Osteocyte (in vitro differentiated cells): ENCODE data around the gene COL15A1. TPM values are rescaled to one million over a fixed set of nuclear protein-coding genes. Genes with fewer than 3 reads are reported as not detected.
A peak's percentile ranks its signal among the peaks of the same experiment; 100 is the strongest.

Experiments used
- DNase-seq: peaks from one replicate; pipeline ENCODE4 v3.0.0; 2021; ENCODE audit warnings: mixed read lengths; ENCODE audit not compliant: unreplicated experiment; ENCODE audit errors: extremely low spot score
- H3K27ac Mint-ChIP-seq: one replicate; pipeline ENCODE4 v1.8.0; 2021; ENCODE audit warnings: mild to moderate bottlenecking, mixed read lengths; ENCODE audit not compliant: unreplicated experiment
- H3K27me3 Mint-ChIP-seq: one replicate; pipeline ENCODE4 v1.8.0; 2021; ENCODE audit warnings: mixed read lengths; ENCODE audit not compliant: unreplicated experiment
- H3K36me3 Mint-ChIP-seq: one replicate; pipeline ENCODE4 v1.8.0; 2021; ENCODE audit warnings: mixed read lengths; ENCODE audit not compliant: unreplicated experiment
- H3K4me1 Mint-ChIP-seq: one replicate; pipeline ENCODE4 v1.8.0; 2021; ENCODE audit warnings: mixed read lengths; ENCODE audit not compliant: unreplicated experiment
- H3K4me3 Mint-ChIP-seq: one replicate; pipeline ENCODE4 v1.8.0; 2021; ENCODE audit warnings: mild to moderate bottlenecking, moderate library complexity, mixed read lengths; ENCODE audit not compliant: unreplicated experiment
- H3K9me3 Mint-ChIP-seq: one replicate; pipeline ENCODE4 v1.8.0; 2021; ENCODE audit warnings: mixed read lengths; ENCODE audit not compliant: unreplicated experiment
- total RNA-seq: library from RNA; stranded (reverse); gene quantifications from 2 replicates; pipeline ENCODE4 v1.2.1, GENCODE V29; 2021
- TF ChIP-seq, protein P1 (sequence below): fragments of 200-600 bp; sonication (generic); IDR thresholded peaks from 2 replicates; pipeline ENCODE4 v1.5.0; 2021; ENCODE audit warnings: antibody characterized with exemption, mild to moderate bottlenecking, moderate library complexity

The COL15A1 gene
- total RNA-seq, 1 donor from 2014 or later = 0.81 TPM

DNA sequence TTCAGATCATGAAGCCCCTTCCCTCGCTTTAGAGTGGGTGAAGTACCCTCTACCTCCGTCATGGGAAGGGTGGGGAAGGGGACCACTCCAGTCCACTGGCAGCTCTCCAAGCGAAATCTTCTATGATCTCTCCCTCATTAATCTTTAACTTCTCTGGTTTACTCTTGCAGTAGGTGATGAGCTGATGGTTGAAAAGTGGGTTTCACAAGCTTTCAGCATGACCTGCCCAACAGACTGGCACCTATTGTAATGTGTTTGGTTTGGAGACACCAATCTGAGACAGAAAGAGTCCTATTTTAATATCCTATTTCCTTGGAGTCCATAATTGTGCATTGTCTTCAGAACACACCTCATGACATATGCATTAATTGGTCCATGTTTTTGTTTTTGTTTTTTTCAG is 90.4 kb downstream of the COL15A1 start:
- Mint-ChIP-seq H3K27ac (no peak overlapping the region), H3K4me3 (no peak overlapping the region), H3K27me3 (no peaks in the 10 kb centered on the region), H3K36me3 (no peaks in the 10 kb centered on the region), H3K9me3 (peaks cover 8% of the 10 kb centered on the region), H3K4me1 (peaks cover 29% of the 10 kb centered on the region)
- DNase-seq = no peak
- TF ChIP-seq, protein P1, sequence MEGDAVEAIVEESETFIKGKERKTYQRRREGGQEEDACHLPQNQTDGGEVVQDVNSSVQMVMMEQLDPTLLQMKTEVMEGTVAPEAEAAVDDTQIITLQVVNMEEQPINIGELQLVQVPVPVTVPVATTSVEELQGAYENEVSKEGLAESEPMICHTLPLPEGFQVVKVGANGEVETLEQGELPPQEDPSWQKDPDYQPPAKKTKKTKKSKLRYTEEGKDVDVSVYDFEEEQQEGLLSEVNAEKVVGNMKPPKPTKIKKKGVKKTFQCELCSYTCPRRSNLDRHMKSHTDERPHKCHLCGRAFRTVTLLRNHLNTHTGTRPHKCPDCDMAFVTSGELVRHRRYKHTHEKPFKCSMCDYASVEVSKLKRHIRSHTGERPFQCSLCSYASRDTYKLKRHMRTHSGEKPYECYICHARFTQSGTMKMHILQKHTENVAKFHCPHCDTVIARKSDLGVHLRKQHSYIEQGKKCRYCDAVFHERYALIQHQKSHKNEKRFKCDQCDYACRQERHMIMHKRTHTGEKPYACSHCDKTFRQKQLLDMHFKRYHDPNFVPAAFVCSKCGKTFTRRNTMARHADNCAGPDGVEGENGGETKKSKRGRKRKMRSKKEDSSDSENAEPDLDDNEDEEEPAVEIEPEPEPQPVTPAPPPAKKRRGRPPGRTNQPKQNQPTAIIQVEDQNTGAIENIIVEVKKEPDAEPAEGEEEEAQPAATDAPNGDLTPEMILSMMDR = no peak

DNA sequence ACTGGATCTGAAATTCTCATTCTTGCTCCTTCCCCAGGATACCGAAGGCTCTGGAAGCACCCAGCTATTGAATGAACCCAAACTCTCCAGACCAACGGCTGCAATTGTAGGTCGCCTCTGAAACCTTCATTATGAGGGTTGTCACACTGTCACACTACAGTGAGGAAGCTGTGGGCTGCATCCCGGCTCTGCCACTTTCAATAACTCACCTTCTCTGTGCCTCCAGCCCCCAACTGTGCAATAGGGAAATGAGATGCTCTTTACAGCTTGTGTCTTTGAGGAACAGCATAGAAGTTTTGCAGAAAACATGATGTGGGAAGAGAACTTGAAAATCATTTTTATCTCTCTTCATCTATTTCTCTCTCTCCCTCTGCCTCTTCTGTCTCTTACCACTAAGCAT is 91.6 kb downstream of the COL15A1 start:
- Mint-ChIP-seq H3K4me3 (no peak overlapping the region), H3K9me3 (peaks cover 8% of the 10 kb centered on the region), H3K27ac (no peak overlapping the region), H3K27me3 (no peaks in the 10 kb centered on the region), H3K36me3 (no peaks in the 10 kb centered on the region), H3K4me1 (peaks cover 31% of the 10 kb centered on the region)
- TF ChIP-seq, protein P1 = no peak
- no peak for DNase-seq

DNA sequence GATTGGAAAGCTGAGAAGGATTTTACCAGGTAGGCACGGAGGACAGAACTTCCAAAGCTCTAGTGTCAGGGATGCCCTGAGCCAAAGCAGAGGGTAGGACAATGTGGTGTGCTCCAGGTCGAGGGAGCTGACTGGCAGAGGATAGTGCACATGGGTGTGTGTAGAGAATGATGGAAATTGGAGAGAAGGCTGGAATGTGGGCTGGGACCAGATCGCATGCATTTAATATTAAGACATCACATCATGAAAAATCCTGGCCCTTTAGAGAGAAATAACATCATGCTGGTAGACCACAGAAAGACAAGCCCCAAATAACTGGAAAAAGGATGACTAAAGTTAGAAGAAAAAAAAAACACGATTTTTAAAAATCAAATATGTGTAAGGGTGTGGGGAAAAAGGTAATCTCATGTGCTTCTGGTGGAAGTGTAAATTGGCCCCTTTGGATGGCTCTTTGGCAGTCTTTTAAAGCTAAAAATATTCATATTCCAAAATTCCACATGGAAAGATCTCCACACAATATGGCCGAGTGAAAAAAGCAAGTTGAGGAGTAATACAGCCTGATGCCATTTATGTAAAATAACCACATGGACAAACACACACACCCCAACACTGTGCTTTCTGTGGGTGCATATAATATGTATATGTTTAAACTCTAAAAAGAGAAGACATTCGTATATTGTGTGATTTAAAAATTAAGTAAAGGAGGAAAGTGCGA is 94.2 kb downstream of the COL15A1 start:
- H3K9me3 Mint-ChIP-seq = peaks cover 2% of the 10 kb centered on the region
- H3K27ac Mint-ChIP-seq = peak overlapping the region; percentile 46
- H3K4me1 Mint-ChIP-seq = peaks cover 41% of the 10 kb centered on the region
- no peak for DNase-seq
- H3K36me3 Mint-ChIP-seq = no peaks in the 10 kb centered on the region
- no peak overlapping the region for H3K4me3 Mint-ChIP-seq
- H3K27me3 Mint-ChIP-seq = no peaks in the 10 kb centered on the region
- TF ChIP-seq, protein P1 = no peak

DNA sequence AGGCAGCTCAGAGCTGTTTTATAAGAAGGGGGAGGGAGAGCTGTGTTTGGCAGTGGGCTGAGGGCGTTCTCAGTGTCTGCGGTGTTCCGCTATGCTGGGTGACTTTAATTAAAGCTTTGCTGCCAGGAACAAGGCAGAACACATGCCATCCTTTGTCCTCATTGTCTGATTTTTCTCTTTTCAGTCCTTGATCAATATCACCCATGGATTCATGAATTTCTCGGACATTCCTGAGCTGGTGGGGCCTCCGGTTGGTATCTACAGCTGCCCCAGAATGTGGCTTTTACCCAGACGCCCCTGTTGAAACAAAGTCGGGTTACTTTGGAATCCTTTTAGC is 94.7 kb downstream of the COL15A1 start:
- no peak for DNase-seq
- Mint-ChIP-seq H3K27ac (no peak overlapping the region), H3K36me3 (no peaks in the 10 kb centered on the region), H3K4me3 (no peak overlapping the region), H3K27me3 (no peaks in the 10 kb centered on the region), H3K9me3 (no peaks in the 10 kb centered on the region), H3K4me1 (peaks cover 41% of the 10 kb centered on the region)
- TF ChIP-seq, protein P1 = no peak

DNA sequence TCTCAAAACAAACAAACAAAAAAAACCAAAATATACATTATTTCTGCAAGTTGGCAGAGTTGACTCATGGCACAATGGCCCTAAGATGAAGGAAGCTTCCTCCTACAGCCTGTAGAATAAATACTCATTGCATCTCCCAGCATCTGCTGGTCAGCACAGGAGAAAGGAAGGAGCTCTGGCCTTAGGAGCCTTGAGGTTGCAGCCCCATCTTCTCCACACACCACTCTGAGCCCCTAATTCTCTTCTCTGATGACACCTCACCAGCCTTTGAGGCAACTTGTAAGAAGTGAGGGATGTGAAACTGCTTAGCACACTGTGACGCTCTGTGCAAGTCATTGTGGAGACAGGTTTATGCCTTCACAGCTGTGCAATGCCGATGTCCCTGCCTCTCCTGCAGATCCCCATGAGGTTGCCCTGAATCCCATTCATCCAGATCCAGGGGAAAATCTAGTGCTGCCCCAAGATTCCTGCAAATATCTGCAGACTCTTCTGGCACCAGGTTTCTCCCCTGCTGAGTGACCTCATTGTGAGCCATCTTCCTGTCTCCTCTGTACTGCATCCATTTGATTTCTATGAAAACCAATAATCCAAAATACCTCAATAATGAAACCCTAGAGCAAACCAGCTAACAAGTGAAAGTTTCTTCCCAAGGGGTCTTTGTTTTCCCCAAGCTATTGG is 95.9 kb downstream of the COL15A1 start:
- peak overlapping the region; percentile 91 for H3K27ac Mint-ChIP-seq
- TF ChIP-seq, protein P1 = no peak

More for the DNA sequence above, 95.9 kb downstream of the COL15A1 start:
- peaks cover 8% of the 10 kb centered on the region for H3K9me3 Mint-ChIP-seq
- no peak for DNase-seq
- no peak overlapping the region for H3K4me3 Mint-ChIP-seq
- no peaks in the 10 kb centered on the region for H3K27me3 Mint-ChIP-seq
- peaks cover 41% of the 10 kb centered on the region for H3K4me1 Mint-ChIP-seq
- no peaks in the 10 kb centered on the region for H3K36me3 Mint-ChIP-seq
